ENCODE measurements around the gene IRF2BPL.
"Not testable (repeated sequence)": the region's sequence is repeated elsewhere in the genome, so short reads cannot be mapped to it uniquely, and the experiment has no call there.

IRF2BPL gene

DNA sequence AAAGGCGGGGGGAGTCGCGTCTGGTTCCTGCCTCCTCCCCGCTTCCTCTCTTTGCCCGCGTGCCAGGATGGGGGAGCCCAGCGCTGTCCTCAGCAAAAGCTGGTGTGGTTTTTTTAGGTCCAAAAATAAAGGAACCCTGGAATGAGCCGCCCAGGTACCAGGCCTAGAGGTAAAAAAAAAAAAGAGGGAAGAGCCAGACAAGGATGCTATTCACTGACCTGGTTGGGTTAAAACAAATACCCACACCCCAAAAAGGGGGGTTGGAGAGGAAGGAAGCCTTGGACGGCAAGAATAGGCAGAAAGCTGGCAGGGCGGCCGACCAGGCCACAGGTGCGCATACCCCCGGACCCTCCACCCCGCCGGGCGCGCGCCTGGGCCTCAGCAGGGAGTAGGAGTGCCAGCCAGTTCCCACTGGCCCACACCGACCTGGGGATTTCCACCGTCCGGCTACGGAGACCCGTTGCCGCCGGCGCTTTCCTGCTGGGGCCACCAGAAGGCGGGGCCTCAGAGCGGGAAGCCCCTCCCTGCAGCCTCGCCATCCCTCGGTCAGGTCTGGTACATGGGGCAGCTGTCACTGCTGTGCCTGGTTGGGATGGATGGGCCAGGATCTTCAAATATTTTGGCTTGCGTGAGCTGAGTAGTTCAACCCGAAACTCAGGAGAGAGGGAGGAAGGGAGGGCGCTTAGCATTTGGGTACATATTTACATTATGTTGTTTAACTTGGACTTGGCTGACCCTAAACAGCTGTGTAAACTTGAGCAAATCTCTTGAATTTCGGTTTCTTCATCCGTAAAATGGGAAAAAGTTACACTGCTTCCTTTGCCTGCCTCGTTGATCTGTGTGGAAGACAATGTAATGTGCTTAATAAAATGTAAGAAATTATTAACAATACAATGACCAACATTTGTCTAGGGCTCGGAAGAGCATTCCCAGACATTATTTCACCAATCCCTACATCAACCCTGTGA, 5.4 kb upstream of the IRF2BPL start:
- peak; percentile 79 for DNase-seq

DNA sequence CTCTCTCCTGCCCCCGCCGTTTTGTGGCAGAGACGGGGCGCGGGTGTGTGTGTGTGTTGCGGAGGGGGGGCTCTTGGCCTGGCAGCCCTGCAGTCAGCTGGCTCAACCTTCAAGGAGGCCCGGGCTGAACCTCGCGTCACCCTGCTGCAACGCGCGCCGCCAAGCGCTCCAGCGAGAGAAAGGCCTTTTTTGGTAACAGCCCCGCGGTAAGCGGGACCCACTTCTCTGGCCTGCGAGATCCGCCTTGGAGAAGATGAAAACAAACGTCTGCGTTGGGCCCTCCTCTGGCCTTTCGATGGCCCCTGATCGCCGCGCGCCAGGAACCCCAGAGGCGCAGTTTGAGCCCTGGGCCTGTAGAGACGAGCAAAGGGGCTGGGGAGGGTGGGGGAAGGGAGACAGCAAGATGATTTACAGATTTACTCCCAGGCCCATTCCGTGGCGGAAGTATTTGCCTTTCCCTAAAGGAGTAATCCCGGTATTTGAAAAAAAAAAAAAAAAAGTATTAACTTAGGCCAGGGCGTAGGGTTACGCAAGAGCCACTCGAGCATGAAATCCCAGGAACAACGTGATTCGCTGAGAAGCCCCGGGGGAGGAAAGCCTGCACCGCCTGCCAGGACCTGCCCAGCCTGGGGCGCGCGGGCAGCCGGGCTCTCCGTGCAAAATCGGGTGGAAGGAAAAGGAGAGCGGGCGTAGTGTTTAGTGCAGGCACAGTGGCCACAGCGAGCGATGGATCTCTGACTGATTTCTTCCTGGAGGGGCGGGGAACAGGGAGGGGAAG, 4.5 kb upstream of the IRF2BPL start:
- DNase-seq: peak; percentile 48

DNA sequence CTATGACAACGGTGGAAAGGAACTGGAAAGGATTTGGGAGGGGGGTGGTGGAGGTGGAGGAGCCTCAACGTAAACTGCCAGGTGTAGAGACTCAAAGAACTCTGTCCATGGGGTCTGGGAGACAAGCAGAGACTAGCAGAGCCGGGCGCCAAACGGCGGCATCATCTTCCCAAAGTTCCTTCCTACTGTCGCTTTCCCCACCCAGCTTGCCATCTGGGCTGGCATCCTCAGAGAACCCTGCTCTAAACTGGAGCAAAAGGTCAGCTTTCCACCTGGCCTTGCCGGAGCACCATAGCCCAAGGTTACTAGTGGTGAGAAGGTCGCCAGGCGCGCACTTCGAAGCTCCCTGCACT, 4.0 kb upstream of the IRF2BPL start:
- DNase-seq: no peak

DNA sequence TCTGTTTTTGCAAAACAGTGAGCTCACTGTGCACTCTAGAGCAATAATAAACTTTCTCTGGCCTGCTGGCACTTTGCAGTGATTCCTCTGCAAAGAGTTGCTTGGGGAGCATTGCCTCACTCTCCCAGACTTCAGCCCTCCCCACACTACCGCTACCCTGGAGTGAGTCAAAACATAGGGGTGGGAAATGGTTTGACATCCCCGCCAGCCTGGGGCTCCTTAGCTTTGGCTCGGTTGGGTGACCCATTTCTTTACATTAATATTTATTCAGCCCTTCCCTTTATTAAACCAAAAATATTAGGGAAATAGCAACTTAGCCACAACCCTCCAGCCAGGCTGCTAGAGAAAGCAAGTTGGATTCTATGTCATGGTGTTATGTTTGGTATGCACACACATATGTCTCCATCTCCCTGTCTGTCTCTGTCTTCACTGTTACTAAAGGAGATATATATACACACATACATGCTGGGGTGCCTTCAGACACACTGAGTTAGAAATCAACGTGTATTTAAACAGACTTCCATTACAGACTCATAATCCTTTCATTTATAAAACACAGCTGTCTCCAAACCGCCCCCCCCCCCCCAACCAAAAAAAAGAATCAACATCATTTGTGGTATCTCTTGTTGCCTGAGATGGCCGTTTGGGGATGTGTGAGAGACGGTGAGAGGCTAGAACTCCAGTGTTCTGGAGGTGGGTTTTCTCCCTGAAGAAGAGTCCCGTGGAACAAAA, 3.4 kb upstream of the IRF2BPL start:
- DNase-seq: no peak

DNA sequence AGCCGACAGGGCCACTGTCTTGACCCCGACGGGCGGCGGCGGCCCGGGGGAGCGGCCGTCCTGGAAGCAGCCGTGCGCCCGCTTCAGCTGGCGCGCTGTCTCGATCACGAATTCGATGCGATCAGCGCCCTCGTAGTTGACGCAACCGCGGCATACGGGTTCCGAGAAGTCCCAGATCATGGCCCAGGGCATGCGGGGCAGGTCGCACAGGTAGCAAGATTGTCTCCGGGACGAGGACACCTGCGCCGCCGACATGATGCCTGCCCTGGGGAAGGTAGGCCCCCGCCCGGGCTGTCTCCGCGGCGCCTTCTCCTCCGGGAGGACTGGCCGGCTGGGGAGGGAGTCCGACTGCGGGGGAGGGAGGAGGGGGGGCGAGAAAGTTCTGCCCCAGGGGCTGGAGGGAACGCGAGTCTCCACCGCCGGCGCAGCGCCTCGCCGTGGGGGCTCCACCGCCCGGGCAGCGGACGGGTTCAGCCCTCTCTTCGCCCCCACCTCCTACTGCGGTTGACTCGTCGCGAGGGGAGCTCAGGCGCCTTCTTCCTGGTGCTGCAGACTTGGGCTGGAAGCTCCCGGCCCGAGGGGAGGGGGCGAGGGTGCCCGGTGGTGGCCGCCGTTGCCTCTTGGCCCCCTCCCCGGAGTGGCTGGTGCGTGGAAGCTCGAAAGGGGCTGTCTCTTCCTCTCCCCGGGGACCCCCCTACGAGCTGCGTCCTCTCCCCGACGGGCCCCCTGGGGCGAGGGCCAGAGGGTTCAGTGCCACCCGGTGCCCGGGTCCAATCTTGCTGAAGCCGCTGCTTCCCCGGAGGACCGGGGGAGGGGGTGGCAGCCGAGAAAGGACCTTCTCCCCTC, 747 bp downstream of the IRF2BPL start:
- DNase-seq: peak; percentile 69

DNA sequence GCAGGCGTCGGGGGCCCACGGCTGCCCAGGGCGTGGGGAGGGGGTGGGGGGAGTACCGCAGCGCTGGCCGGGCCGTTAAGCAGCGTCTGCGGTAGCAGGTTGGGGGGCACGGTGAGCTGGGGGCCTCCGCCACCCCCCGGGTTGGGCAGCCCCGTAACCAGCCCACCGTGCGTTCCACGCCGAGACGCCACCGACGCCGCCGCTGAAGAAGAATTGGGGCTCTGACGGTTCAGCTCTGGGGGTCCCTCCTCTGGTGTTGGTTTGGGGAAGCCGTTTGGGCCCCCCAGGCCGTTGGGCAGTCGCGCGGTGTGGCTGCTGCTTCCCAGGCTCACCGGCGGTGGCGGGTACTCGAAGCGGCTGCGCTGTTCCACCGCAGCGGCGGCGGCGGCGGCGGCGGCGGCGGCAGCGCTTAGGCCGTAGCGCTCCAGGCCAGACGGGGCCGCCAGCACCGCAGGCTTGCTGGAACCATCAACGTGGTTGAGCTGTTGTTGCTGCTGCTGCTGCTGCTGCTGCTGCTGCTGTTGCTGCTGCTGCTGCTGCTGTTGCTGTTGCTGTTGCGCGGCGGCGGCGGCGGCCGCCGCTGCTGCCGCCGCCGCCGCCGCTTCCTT, 1.5 kb downstream of the IRF2BPL start:
- DNase-seq: peak; percentile 29

DNA sequence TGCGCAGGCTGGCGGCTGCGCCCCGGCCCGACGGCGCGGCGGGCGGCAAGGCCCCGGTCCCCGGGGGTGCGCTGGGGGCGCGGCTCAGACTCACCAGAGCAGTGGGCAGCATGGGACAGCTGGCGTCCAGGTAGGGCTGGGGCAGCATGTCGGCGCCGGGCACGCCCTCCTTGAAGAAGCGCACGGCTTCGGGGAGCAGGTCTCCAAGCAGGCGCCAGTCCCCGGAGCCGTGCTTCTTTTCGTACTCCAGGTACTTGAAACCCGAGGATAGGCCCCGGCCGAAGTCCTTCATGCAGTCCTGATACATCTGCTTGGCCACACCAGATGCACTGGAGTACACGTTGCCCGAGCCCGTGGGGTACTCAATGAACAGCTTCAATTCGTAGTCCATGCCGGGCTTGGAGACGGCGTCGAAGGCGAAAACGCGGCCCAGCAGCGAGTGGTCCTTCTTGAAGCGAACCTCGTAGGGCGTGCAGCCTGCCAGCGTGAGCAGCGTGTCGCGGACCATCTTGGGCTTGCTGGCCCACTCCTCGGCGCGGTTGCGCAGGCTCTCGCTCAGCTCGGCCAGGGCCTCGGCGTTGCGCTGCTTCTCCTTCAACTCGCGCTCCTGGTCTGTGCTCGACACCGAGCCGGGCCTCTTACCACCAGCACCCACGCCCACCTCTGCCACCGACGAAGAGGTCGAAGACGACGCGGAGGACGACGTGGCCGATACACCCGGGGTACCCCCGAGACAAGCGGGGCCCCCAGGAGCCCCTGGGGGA, 2.2 kb downstream of the IRF2BPL start:
- no peak for DNase-seq

DNA sequence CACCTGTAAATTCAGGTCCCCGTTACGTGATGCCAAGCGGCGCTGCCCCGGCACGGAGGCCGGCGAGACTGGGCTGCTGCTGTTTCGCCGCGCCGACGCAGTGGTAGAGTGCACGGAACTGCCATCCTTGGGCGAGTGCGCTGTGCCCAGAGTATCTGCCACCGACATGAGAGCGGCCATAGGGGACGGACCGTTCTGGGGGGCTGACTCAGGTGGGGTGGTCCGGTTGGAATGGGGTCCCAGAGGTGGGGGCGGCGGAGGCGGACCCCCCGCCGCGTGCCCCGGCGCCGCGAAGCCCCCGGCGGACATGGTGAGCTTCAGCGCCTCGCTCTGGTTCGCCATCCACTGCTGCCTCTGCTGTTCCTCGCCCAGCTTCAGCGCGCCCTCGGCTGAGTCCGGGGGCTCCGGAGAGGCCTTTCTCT, 2.8 kb downstream of the IRF2BPL start:
- DNase-seq: no peak

DNA sequence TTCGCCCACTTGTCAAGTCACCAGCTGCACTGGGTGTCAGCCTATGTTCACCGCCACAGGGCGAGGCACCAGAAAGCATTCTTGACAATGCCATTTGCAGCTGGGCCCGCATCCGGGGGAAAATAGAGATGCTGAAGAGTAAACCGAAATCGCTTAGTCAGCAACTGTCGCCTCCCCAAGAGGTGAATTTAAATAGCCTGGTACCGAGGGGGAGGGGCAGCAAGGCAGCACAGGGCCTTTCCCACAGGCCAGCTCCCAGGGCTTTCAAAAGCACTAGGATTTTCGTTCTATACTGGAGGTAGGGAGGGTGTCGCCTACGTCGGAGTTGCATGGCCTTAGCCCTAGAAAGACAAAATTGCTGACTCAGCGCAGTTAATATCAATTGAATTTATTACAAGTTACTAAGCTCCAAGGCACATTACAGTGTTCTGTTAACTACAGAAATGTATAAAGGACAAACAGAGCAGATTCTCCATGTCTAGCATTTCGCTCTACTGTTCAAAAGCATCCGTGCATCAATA, 4.3 kb downstream of the IRF2BPL start:
- DNase-seq: no peak

DNA sequence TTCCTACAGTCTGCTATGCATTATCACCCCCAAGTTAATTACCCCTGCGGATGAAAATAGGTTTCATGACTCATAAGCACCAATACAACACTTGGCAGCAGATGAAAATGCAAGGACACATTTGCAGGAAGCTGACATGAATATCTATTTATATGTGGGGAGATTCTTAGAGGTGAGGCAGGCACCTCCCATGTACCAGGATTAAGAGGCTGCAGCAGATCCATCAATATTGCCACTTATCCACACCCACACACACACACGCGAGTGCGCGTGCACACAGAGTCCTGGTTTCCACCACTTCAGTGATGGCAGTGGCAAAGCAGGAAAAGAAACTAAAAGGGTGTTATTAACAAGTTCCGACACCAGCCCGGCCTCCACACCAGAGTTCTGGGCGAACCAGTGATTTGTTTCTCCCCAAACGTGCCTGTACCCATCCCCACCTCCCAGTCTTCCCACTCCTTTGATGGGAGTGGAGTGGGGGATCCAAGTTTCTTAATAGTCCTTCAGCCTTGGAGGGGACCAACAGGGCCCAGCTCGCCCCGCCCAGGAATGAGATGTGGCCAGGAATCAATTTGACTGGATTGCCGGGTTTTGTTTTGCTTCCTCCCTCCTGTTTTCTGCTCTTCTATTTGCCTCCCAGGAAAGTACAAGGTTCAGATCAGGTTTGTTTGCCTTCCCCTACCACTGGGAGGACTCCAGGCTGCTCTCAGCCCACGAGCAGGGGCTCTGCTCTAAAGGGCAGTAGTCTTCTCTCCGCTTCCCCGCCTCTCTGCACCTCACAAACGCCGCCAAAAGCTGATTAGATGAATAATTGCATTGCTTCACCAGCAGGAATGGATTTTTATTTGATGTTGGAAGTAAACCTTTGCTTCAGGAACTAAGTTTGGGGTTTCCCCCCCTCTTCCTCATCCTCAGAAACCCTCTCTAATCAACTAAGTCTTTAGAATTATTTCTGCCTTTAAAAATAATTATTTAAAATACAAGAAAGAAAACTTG, 5.2 kb downstream of the IRF2BPL start:
- no peak for DNase-seq

DNA sequence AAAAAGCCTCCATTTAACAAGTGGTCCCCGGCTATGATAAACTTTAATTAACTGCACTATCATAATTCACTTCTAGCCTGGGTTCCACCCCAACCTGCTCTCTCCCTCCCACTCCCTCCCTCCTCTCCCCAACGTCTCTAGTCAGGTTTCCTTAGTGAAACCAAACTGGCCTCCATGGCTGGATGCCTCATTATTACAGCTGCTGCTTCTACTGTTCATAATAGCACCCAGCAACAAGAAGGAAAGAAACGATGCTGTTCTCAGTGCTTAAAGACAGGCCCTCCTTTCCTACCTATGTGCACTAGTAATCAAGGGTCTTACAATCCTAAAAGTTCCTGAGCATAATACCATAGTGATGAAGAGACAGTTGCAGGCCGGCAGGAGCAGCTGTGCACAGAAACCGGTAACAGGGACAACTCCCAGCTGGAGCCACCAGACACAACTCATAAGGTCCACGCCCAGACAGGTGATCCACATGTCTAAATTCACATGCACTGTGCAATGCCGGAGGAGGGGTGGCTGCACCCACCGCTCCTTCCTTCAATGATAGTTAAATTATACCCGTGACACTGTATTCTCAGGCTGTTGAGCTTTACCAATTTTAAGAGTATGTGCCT, 6.2 kb downstream of the IRF2BPL start:
- no peak for DNase-seq

DNA sequence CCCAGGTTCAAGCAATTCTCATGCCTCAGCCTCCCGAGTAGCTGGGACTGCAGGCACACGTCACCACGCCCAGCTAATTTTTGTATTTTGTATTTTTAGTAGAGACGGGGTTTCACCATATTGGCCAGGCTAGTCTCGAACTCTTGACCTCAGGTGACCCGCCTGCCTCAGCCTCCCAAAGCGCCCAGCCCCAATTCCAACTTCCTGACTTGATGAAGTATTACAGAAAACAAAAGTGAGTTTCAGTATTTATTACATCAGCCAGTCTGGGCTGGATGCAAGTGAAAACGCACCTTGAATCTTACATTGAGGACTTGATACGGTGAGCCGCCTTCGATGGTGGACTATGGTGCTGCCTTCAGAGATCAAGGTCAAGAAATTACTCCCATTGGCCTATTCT, 7.1 kb downstream of the IRF2BPL start:
- DNase-seq: not testable (repeated sequence)

DNA sequence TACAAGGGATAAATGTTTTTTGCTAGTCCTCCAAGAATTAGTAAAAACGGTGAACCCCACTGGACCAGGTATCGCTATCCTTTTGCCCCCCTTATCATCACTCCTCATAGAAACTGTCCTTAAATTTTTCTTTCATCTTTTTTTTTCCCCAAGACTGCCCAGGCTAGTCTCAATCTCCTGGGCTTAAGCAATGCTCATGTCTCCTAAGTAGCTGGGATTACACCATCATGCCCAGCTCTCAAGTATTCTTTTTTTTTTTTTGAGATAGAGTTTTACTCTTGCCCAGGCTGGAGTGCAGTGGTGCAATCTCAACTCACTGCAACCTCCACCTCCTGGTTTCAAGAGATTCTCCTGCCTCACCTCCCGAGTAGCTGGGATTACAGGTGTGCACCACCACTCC, 9.7 kb downstream of the IRF2BPL start:
- DNase-seq: no peak

DNA sequence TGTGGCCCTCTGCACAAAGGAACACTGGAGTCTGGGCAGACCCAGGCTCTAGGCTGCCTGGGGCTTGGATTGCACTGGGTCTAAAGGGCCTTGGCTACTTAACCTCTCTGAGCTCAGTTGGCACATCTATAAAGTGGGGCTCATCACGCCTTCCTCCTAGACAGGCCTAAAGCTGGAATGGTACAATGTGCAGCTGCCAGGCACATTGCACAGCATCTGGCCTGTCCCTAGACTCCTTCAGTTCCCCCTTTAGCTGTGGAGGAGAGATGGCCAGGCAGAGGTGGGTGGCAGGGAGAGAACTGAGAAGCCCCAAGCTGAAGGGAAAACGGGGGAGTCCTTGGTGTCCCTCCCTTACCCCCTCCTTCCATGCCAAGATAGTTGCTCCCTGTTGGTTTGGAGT, 10.8 kb downstream of the IRF2BPL start:
- no peak for DNase-seq

DNA sequence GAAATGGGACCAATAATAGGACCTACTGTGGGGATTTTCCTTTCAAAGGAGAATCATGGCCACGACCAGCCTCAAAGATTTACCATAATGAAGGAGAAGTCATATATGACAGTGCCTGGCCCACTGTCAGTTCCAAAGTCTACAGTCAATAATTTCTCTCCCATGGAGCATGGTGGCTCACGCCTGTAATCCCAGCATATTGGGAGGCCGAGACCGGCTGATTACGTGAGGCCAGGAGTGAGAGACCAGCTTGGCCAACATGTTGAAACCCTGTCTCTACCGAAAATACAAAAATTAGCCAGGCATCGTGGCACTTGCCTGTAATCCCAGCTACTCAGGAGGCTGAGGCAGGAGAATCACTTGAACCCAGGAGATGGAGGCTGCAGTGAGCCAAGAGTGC, 13.8 kb downstream of the IRF2BPL start:
- no peak for DNase-seq

DNA sequence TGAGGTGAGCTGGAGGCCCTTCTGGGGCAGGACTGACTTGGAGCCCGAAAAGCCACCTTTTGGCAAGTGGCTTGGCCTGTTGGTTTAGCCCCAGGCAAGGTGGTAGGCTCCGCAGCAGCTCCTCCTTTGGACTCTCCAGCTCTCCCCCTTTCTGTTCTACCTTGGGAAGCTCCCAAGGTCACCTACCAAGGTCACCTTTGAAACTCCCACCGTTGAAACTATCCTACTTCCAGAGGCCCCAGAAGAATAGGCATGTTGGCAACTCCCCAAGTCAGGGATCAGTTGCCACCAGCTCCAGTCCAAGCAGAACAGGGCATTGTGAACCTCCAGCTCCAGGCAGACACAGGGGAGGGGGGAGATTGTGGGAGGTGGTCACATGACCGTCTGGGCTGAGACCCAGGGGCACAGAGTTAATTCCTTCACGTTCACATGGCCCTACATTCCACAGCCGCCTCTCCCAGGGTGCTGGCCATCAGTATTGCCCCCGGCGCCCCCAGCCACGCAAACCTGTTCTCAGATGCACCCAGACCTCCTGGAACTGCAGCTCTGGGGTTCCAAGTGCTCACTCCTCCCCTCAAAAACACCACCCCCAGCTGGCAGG, 14.4 kb downstream of the IRF2BPL start:
- DNase-seq: no peak

DNA sequence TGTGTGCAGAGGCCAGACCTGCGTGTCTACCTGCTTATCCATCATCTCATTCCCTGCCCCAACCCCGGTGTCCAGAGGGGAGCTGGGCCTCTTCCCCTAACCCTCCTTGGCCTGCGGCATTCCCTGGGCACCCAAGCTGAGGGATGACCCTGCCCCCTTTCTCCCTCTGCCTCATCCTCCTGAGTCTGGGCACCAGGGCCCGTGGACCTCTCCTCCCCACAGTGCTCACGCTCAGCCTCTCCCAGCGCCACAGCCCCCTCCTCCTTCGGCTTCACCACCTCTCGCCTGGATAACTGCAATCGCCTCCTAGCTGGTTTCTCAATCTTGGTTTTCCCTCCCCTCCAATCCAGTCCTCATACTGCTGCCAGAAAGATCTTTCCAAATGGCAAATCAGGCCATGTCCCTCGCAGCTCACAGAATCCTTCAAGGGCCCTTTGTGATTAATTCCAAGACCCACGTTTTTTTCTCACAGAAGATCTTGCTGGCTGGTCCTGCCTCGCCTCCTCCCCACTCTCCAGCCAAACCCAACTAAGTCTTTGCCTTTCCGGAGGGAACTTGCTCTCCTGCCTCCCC, 16.2 kb downstream of the IRF2BPL start:
- no peak for DNase-seq

DNA sequence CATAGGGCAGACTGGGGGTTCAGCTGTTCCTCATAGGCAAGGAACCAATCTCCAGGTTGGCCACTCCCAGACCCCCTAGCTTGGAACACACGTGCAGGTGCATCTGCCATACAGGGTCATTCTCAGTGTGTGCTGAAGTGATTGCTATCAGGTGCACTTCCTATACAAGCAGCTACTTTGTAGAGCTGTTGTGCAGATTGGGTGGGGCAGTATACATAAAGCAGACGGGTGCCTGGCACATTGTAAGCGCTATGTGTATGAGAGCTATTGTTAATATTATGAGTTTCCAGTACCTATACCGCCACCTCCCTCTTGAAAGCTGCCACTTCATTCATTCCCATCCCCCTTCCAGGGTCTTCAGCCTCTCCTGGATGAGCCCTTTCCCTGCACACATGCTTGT, 17.3 kb downstream of the IRF2BPL start:
- no peak for DNase-seq
